OCI-M2 (cell line): ENCODE data around the gene PLEKHG4.

ENCODE experiments used
- DNase-seq: peaks from one replicate; lab custom pipeline; 2025; ENCODE audit not compliant: unreplicated experiment; lab: John Stamatoyannopoulos, UW

Gene PLEKHG4, protein sequence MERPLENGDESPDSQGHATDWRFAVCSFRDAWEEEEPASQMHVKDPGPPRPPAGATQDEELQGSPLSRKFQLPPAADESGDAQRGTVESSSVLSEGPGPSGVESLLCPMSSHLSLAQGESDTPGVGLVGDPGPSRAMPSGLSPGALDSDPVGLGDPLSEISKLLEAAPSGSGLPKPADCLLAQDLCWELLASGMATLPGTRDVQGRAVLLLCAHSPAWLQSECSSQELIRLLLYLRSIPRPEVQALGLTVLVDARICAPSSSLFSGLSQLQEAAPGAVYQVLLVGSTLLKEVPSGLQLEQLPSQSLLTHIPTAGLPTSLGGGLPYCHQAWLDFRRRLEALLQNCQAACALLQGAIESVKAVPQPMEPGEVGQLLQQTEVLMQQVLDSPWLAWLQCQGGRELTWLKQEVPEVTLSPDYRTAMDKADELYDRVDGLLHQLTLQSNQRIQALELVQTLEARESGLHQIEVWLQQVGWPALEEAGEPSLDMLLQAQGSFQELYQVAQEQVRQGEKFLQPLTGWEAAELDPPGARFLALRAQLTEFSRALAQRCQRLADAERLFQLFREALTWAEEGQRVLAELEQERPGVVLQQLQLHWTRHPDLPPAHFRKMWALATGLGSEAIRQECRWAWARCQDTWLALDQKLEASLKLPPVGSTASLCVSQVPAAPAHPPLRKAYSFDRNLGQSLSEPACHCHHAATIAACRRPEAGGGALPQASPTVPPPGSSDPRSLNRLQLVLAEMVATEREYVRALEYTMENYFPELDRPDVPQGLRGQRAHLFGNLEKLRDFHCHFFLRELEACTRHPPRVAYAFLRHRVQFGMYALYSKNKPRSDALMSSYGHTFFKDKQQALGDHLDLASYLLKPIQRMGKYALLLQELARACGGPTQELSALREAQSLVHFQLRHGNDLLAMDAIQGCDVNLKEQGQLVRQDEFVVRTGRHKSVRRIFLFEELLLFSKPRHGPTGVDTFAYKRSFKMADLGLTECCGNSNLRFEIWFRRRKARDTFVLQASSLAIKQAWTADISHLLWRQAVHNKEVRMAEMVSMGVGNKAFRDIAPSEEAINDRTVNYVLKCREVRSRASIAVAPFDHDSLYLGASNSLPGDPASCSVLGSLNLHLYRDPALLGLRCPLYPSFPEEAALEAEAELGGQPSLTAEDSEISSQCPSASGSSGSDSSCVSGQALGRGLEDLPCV

DNA sequence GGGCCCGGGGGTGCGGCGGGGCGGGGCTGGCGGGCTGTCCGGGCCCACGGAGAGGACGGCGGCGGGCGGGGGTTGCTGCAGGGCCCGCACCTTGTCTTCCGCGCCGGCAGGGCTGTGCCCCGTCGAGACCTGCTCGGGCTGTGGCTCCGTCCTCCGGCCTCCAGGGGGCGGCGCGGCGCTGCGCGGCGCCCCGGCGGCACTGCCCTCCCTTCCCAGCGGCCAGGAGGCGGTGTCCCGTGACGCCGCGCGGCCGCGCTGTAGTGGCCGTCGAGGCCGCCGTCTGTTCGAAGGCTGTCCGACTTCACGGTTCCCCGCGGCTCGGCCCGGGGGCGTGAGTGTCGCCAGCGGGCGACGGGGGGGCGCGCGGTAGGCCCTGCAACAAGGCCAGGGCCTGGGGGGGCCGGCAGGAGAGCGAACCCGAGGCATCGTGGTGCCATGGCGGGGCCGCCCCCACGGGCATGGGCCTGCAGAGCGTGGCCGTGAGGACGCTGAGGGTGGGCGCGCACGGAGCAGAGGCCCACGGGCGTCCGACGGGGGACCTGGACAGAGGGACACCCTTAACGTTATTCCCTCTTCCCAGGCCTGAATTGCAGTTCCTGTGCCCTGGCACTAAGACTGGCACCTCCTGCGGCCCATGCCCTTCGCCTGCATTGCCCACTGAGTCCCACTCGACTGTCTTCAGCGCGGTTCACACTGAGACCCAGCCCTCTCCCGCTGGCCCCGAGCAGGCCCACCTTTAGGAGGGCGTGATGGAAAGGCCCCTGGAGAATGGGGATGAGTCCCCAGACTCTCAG, at the start of gene PLEKHG4:
Gene PLEKHG4, plus strand, starts transcription at position 237 of the 794 bp plus-strand sequence. Its CDS starts 513 bp downstream, at position 750.
- DNase-seq, result no peak

DNA sequence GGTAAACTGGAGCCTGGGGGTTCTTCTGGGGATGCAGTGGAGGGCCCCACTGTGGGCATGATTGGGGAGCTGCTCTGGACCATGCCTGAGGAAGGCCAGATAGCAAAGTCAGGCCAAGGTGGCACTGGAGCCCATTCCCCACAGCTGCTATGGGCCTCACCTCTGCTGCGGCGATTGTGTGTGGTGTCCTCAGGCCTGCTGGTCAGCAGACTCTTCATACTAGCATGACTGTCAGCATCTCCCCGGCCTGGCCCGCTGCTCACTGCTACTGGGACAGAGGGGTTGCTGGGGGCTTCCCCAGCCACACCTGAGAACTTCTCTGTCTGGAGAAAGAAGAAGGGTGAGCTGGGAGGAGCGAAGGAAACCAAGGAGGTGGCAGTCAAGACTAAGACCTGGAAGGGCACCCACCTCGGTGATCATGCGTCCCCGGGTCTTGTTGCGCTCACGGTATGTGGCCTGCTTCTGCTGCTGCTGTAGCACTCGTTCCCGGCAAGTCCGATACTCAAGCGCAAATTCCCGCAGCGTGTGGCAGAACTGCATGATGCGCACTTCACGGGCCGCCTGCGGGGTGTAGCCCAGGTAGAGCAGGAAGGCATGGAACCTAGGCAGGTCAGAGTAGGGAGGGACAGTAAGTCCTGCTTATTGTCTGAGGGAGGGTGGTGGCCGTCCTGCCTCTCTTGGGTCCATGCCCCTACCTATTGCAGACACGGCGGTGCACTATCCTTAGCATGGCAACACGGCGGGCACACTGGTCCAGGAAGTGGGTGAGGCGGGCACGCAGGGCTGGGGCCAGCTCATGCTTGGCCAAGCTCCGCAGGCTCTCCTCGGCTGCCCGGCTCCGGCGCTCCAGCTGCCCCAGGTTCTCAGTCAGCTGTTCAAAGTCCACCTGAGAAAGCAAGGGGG, 49.2 kb upstream of the PLEKHG4 start:
- no peak for DNase-seq

DNA sequence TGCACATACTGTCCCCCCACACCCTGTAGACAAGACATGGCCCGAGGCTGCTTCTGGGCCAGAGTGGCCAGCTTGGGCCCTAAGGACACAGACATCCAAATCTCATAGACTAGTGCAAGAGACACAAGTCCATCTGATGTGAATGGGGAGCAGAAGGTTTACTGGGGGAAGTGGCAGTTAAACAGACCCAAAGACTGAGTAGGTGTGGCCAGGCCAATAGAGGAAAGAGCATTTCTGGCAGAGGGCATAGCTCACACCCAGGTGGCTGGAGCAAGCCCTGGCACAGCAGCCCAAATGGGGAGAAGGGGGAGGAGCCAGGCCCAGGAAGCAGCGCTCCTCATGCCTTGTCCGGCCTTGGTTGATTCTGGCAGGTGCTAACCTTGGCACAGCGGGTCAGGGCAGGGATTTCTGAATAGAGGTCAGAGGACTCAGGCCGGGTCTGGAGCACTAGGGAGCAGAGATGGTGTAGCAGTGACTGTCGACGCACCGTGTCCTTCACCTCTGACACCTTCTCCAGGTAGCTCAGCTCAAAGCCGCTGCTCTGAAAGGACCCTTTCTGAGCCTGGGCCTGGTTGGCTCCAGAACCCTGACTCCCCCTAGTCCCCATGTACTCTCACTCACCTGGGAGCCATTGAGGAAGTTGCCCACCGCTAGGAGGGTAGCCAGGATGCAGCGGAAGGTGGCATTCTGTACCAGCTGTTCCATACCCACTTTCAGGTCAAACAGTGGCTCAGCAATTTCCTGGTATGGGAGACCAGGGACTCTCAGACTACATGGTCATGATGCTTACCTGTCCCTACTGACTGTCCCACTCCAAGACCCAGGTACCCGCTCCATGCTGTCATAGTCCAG, 48.3 kb upstream of the PLEKHG4 start:
- DNase-seq, result no peak

DNA sequence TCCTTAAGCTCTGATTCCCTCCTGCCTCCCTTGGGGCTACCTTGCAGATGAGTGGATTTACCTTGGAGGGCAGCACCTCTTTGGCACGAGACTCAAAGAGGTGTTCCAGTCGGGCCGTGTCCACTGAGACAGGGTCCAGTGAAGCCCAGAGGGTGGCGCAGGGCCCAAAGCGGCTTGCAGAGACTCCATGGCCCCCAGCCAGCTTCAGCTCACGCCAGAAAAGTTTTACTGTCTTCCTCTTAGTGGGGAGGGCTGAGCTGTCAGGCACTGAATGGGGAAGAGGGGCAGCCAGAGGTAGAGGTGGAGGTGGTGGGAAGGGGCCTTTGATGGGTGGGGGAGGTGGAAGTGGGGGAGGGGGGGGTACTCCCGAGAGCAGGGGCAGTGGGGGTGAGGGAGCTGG, 45.7 kb upstream of the PLEKHG4 start:
- no peak for DNase-seq

DNA sequence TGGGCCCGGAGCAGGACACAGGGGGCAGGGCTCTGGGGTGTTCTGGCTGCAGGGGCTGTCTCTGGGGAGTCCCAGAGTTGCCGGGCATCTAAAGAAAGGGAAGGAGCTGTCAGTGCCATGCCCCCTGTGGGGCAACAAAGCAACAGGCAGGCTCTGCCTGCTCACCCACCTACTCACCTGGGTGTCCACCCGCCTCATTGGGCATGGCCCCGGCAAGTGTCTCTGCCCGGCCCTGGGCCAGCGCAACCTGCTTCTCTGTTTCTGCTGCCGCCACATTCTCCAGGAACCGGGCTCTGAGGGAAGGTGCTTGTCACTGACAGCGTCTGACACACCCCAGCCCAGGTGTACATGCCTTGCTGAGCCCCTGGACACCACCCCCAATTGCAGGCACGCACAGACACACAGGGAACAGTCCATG, 45.1 kb upstream of the PLEKHG4 start:
- no peak for DNase-seq

DNA sequence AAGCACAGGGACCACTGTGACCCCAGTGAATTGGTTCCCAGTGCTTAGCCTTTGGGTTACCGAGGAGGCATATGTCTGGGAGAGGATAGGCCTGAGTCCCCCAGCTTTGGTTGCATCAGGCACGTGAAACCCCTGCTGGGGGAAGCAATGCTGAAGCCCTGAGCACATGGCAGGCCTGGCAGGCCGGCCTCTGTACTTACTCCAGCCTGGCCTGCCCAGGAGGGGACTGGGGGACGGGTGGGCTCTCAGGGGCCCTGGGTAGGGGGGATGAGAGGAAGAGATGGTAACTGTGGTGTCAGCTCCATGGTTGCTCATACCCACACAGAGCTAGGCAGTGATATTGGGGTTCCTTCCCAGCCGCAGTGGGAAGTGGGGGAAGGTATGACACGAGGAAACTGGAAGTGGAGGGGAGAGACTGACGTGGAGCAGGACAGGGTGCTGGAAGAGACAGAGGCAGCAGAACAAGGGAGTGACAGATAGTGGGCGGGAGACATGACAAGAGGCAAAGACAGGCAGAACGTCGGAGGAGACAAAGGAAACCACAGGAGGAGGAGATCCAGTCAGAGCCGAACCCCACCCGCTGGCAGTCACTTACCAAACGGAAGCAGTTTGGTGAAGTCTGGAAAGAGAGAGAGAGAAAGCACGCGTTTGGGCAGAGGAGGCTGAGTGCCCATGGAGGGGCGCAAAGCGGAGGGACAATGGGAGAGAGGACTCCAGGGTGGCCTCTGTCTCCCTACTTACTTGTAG, 43.3 kb upstream of the PLEKHG4 start:
- no peak for DNase-seq

DNA sequence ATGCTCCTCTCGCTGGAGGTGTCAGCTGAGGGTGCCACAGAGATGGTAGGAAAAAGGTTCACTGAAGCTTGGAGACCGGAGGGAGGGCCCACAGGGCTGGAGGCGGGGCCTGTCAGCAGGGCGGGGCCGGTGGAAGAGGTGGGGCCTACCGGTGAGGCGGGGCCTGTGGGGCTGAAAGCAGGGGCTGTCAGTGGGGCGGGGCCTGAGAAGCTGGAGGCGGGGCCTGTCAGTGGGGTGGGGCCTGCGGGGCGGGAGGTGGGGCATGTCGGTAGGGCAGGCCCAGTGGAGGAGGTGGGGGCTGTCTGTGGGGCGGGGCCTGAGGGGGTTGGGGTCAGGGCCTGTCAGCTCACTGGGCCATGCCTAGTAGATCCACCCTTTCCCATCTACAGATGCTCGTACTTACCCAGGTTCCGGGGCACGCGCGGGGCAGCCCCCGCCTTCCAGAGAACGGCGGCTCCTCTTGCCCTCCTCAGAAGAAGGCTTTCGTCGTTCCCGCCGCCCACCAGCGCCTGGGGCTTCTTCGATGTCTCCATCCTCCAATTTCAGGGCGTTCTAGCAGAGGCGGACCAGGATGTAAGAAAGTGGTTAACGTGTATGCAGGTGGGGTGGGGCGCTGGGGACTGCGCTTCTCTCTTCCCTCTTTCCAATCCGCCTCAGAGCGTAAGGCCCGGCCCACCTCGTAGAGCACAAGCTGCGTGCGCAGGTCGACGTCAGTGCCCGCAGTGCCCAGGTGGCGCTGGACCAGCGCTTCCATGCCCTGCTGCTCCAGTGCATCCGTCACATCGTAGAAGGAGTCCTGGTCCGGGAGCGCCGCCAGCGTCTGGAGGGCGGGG, 42.6 kb upstream of the PLEKHG4 start:
- DNase-seq, result no peak

DNA sequence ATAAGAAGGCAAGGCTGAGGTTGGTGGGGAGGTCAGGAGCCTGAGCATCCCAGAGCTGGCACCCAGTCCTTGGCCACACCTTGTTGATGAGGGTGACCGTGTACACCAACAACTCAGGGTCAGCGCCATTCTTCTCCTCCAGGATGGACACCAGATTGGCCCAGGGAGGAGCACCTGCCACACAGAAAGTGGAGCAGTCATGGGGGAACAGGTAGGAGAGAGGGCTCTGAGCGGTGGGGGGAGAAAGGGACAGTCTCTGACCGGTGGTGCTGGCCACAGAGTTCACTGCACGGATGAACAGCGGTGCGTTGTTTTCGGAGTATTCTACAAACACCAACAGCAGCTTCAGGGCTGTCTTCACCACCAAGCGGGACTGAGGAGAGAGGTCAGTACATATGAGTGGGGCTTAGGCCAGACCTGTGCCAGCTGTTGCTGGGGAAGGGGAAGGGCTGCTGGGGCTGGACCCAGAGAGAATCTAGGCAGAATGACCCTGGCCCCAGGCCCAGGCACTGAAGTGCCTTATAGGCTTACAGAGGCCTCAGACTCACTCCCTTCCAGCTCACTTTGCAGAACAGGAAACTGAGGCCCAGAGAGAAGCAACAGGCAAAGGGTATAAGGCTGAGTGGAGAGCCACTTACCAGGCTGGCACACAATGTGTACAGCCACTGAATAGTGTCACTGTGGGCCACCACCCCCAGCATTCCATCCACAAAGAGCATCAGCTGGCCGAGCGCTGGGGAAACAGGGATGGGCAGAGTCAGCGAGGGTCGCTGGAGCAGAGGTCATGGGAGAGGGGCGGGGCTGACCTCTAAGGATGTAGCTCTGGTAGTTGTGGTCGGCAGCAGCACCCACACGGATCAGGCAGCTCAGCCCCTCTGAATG, 41.7 kb upstream of the PLEKHG4 start:
- DNase-seq, result no peak

DNA sequence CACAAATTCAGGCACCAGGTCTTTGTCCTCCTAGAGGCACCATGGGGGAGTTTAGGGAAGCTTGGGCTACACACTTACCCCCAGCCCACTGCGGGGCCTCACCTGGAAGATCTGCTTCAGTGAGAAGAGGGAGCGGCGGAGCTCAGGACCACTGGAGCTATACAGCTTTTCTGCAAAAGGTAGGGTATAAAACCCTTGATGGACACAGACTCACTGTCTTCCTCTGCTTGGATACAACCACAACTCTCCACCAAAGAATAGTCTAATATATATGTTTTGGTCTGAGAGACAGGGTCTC, 41.1 kb upstream of the PLEKHG4 start:
- DNase-seq, result no peak

DNA sequence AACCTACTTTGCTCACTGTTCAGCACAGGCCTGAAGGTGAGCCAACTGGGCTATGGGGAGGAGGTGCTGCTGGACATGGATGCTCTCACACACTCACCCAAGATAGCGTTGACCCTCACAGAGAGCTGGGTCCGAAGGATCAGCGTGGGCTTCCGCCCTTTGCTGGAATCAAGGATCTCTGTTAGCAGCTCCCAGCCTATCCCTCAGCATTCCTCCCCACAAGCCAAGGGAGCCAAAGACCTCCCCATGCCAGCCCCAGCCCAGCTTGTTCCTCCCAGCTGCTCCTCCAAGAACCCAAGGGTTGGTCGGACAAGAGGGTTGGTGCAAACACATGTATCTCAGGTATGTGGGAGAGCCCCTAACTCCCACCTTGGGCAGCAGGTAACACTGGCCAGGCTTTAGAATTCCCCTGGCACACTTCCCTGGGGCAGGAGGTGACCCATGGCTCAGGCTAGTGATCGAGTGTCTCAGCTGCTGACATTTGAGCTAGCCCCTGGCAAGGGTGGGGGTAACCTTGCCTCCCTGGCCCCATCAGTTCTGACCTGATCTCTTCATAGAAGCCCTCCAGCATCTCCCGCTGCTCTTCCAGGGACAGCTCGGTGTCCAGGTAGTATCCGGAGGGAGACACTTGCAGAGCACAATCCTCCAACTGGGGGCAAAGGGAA, 40.4 kb upstream of the PLEKHG4 start:
- no peak for DNase-seq

DNA sequence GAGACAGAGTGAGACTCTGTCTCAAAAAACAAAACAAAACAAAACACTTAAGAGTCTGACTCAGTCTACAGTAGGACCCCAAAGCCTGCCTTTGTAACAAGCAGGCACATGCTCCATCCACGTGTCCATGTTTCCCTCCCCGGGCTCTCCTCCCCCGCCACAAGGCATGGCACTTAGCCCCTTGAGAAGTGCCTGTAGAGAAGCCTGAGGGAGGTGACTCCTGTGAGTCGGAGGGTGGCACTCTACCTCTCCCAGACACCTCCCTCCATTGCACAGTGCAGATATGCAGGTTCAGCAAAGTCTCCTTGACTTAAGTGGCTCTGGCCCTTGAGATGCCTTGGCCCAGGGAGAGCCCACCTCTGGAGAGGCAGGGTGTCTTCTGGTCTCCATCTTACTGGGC, 38.8 kb upstream of the PLEKHG4 start:
- DNase-seq, result no peak

DNA sequence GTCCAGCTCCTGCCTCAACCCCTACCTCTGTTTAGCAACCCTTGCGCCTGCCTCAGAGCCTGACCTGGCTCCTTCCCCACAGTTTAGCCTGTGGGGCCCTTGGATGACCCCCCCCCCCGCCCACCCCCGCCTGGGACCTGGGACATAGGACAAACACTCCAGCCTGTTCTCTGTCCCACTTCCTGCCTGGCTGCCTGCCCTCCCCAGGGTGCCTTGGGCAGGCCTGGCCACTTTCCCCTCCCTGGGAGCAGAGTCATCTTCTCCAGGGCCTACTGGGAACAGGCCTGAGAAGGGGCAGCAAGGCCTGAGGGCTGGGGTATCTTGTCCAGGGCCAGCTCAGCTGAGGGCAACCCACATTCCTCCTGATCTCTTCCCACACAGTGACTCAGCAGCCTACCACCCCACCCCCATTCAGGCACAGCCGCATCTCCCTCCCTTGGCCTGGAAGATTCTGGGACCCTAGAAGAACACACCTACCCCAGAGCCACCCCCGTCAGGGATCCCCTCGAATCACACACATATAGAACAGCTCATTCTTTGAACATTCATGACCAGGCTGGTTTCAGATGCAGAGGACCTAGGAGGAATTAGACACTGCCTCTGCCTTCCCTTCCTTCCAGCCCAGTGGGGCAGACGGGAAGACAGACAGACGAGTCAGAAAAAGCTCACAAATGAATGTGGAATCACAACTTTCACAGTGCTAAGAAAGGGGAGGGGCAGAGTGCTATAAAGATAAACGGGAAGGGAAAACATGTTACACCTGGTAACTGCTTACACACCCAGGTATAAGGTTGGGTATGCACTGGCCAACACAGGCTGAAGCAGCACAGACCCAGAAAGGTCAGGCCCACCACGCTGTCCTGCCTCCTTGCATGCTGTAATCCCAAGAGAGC, 38.1 kb upstream of the PLEKHG4 start:
- DNase-seq, result no peak

DNA sequence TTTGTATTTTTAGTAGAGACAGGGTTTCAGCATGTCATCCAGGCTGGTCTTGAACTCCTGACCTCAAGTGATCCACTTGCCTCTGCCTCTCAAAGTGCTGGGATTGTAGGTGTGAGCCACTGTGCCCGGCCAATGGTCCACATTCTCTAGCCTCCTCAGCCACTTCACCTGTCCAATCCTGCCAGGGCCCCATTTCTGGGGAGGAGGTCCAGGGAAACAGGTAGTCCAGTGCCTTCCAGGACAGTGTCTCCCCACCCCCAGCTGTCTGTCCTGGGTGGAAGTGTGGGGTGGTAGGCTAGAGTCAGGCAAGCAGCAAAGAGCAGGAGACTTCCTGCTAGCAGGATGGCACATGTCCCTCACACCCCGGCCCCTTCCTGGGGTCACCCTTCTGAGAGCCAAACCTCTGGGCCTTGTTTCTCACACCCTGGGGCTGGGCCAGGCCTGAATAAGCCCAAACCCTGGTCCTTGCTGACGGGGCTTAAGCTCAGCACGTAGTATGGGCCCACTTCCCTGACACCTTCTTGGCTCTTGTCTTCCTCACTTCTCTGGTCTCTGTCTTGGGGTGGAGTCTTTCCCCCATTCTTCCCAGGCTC, 37.1 kb upstream of the PLEKHG4 start:
- no peak for DNase-seq

DNA sequence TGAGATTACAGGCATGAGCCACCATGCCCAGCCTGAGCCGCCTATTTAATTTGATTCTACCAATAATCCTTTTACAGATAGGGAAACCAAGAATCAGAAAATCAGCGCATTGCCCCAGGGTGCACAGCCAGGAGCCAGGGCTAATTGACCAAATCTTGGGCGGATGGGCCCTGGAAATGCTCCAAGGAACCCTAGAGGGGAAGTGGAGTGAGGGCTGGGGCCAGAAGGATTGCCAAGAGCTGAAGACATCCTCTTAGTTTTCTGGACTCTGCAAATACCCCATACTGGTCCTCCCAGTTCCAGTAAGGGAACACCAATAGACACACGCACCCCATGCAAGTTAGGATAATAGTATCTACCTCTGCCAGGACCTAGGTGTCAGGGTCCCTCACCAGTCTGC, 35.9 kb upstream of the PLEKHG4 start:
- DNase-seq, result no peak
